NCI-H2171 treated with DMSO at 0.1 percent for 48 hours (cell line): ENCODE measurements around the gene CSNK1G2.

Source experiments
- DNase-seq: peaks from one replicate; lab custom pipeline; 2025; lab: John Stamatoyannopoulos, UW

CSNK1G2 gene

DNA sequence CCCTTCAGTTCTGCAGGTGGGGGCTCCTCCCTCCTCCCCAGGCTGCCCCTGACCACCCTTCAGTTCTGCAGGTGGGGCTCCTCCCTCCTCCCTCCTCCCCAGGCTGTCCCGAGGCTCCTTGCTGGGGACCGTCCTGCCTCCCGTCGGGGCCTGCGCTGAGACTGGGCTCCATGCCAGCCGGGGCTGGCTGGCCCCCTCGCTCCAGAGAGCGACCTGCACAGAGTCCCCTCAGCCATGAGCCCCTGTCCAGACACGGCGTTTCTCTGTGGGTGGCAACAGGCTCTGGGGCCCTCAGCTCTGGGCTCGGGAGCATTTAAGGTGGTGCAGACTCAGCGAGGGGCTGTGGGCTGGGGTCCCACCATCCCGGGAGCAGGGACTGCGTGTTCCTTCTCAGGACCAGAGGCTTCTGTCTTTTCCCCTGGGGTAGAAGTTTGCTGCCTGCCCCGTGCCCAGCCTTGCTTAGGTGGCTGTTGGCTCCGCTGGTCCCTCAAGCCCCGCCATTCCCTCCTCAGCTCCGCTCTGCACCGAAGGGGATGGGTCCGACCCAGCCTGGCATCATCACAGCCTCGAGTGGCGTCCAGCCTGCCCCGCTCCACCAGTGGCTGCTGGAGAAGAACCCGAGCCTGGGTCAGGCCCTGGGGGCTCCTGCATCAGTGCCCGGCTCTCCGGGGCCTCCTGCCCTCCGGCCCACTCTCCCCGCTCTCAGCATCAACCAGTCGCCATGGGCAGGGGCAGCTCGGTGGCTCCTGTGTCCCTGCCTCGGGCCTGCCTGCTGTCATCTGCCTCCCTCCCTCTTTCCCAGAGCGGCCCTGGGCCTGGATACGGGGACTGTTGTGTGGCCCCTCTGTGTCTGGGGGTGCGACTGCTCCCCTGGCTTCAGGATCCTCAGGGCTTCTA is 27.6 kb downstream of the CSNK1G2 start:
- DNase-seq = no peak

- DNase-seq = no peak
Measured at GRCh38 chr19:1969176-1970002, 28.4 kb downstream of the CSNK1G2 start.

DNA sequence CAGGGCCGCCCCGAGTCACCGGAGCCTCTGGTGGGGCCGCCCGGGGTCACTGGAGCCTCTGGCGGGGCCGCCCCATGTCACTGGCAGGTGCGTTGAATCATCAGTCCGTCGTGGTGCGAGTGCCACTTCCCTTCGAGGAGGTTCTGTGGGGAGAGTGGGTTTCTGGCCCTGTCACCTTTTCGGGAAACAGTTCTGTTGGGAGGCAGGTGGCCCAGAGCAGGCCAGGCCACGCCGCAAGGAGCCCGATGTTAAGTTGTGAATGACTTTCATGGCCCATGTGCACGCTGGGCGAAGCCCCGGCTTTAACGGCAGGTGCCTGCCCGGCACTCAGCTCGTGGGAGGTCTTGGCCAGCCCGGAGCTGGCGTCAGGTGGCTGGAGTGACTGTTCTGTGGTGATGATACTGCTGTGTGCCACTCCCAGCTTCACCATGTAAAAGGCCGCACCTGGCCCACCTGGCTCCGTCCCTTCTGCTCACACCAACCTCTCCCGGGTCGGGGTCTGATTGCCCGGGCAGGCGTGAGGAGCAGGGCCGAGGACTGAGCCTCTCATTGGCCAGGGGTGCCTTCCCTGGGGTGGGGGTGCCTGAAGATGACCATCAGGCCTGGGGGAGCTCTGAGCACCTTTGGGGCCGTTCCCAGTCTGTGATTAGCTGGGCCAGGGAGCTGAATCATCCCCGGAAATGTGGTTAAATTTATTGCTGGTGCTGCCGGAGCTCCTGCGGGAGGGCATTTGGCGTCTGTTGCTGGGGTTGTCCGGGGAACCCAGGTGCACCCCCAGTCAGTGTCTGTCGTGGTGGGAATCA is 29.2 kb downstream of the CSNK1G2 start:
- DNase-seq = no peak

DNA sequence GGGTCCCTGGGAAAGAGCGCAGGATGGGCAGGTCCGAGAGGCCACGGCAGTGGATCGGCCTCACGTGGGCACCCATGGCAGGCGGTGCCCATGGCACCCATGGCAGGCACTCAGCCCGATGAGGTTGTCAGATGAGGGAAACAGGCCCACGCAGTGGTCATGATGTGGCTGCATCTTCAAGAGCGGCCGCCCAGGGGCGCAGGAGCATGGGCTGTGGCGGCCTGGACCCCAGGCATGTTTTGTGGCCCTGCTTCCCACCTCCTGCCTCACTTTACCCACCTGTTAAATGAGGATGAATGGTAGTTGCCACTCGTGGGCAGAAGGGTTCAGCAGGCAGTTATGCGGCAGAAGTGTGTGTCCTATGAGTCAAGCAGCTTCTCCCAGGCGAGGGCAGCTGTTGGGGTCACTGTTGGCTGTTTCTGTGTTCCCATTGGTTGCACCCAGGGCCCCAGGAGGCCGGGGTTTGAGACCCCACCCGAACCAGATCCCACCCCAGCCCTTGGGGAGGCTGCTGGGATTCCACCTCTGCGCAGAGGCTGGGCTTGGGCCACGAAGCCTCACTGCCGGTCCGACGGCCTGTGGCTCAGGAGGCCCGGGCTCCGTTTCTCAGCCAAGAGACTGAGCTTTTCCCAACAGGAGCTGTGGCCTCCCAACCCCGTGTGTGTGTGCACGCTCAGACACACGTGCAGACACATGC is 30.0 kb downstream of the CSNK1G2 start:
- DNase-seq = no peak

- DNase-seq = no peak
Measured at GRCh38 chr19:1974381-1975161, 33.6 kb downstream of the CSNK1G2 start.

- no peak for DNase-seq
Measured at GRCh38 chr19:1975162-1975480, 34.1 kb downstream of the CSNK1G2 start.

GRCh38 chr19:1977120-1977519 is 36.1 kb downstream of the CSNK1G2 start:
- DNase-seq = peak; percentile 50

GRCh38 chr19:1978346-1978894 is 37.4 kb downstream of the CSNK1G2 start:
- no peak for DNase-seq

- no peak for DNase-seq
Measured at GRCh38 chr19:1979017-1979416, 38.0 kb downstream of the CSNK1G2 start.

DNA sequence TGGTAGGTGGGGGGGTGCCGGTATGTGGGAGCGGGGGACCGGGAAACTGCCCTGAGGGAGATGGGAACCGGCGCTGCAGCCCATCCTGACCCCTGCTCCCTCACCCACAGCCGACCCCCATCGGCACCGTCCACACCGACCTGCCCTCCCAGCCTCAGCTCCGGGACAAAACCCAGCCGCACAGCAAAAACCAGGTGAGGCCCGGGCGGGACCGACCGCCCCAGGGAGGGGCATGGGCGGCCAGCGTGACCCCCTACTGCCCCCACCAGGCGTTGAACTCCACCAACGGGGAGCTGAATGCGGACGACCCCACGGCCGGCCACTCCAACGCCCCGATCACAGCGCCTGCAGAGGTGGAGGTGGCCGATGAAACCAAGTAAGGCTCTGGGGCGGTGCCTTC is 38.7 kb downstream of the CSNK1G2 start:
- DNase-seq = no peak

DNA sequence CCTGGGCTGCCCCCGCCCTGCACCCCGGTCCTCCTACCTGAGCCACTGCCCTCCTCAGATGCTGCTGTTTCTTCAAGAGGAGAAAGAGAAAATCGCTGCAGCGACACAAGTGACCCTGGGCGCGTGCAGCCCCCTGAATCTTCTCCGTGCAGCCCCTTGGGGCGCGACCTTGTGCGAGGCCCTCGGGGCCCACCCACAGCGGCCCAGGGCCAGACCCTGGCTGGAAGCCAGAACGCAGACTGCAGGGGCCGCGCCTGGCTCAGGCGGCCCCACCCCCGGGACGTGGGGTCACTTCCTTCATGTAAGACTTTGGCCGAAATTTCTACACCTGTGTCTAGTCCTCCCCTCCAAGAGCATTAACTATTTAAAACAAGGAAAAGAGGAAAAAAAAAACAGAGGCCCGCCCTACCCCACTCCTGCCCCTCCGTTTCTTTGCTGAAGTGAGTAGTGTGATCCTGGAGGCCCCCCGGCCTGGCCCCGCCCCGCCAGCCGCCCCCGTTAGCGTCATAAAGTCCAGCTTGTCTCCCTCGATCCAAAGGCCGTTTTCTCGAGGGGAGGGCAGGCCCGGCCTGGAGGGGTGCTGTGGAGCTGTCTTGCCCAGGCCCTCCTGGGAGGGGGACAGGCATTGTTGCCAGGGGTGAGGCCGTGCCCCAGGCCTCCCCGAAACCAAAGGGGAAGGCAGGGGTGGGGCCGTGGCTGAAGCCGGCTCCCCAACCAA is 39.3 kb downstream of the CSNK1G2 start:
- DNase-seq = no peak

GRCh38 chr19:1980809-1981181 is 39.8 kb downstream of the CSNK1G2 start:
- no peak for DNase-seq

DNA sequence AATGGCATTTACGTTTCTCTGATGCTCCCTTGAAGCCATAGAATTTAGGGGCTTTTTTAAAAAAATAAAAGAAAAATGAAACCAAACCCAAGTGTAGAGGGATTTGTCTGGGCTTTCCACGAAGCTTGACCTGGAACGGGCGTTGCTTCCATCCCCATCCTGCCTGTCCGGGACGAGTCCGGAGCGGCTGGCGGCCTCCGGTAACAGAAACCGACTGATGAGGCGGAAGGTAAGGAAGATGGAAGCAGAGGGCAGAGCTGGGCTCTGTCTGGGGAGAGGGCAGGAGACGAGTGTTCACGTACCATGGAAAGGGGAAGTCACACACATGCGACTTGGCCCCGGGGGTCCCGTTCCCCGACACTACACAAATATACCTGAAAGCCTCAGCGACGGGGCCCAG is 40.3 kb downstream of the CSNK1G2 start:
- DNase-seq = no peak

DNA sequence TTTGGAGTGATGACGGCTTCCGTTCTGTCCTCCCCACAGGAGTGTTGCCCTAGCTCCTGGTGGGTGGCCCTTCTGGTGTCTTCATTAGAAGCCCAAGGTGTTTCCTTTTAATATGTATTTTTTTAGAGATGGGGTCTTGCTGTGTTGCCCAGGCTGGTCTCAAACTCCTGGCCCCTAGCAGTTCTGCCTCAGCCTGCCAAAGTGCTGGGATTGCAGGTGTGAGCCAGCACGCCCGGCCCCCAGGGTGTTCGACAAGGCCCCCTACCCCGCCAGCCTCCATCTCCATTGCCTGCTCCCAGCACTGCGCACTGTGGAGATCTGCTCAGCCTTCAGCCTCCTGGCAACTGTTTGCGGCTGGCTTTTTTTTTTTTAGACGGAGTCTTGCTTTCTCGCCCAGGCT is 43.4 kb downstream of the CSNK1G2 start:
- no peak for DNase-seq

GRCh38 chr19:1985588-1986356 is 44.8 kb downstream of the CSNK1G2 start:
- DNase-seq = no peak

DNA sequence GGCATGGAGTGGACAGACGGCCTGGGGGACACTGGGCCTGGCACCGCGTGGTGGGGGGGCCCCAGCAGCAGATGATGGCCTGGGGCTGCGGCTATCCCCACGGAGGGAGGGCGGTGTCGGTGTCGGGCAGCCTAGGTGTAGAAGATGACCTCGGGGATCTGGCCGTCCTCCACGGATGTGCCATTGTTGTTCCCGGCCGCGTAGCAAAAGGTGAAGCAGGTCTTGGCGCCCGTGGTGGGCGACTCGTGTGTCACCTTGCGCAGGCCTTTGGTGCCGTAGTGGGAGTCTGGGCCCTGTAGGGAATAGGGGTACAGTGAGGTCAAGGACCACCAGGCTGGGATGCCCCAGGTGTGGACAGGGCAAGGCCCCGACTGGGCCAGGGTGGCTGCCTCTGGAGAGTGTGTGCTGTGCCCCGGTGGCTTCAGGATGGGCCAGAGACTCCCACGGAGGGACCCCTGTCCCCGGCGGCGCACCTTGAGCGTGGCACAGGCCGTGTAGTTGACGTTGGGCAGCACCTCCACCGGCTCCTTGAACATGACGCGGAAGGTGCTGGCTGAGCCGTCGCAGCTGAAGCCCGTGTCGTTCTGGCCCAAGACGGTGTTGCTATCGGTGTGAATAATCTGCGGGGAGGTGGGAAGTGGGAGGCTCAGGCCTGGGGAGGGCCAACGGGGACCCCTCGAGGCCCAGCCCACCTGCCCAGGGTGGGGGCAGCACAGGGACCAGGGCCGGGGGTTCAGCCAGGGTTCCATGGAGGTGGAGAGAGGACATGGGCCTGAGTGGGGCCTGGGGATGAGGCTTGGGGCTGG is 45.6 kb downstream of the CSNK1G2 start:
- no peak for DNase-seq

DNA sequence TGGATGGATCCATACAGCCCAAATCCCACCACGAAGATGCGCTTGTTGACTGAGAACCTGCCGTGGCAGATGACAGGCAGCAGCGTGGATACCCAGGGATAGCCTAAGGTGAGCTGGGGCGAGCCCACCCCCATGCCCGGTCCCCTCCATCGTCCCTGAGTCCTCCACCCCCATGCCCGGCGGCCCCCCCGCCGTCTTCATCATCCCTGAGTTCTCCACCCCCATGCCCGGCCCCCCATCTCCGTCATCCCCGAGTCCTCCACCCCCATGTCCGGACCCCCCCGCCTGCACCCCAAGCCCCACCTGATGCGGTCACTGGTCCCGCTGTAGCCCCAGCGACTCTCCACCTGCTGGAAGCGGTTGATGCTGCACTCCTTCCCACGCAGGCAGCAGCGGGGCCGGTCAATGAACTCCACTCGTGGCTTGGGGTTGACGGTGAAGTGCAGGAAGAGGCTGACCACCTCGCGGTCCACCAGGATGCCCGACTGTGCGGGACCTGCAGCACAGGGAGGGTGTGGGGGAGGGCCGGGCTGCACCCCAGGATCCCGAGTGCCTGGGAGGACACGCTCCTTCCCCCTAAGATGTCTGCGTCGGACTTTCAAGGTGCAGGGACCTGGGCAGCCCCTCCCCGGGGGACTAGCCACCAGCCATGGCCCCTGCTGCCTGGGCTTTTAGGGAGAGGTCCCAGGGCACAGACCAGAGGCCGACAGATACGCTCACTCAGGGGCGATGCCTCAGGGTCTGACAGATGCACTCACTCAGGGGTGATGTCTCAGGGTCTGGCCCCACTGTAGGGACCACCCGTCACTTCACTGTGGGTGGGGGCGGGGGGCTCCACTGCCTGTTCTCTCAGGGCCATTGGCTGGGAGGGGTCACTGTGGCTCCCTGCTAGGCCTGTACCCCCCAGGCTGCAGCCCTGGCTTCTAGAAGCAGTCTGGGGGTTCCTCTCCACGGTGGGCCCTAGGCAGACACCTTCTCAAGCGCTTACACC is 46.5 kb downstream of the CSNK1G2 start:
- DNase-seq = no peak
